Duodenal mucosa (tissue), 2 donors: ENCODE measurements around the gene HTRA3.

Experiments
- H3K27ac ChIP-seq: one replicate; pipeline ENCODE4 v1.7.0; 2013; ENCODE audit warnings: low read depth, low read length
- H3K27me3 ChIP-seq, 2 donors: one replicate each; pipeline ENCODE4 v1.7.0; 2013; ENCODE audit warnings: low read length in 2 of 2, control low read depth in 1 of 2; ENCODE audit not compliant: insufficient read depth in 2 of 2, control insufficient read depth in 1 of 2
- H3K36me3 ChIP-seq, 2 donors: one replicate each; pipeline ENCODE4 v1.7.0; 2013; ENCODE audit warnings: low read length in 2 of 2, control low read depth in 1 of 2; ENCODE audit not compliant: insufficient read depth in 2 of 2, control insufficient read depth in 1 of 2
- H3K4me1 ChIP-seq, 2 donors: one replicate each; pipeline ENCODE4 v1.7.0; 2013; ENCODE audit warnings: low read length in 2 of 2, control low read depth in 1 of 2; ENCODE audit not compliant: insufficient read depth in 2 of 2, control insufficient read depth in 1 of 2
- H3K4me3 ChIP-seq, 2 donors: one replicate each; pipeline ENCODE4 v1.7.0; 2013; ENCODE audit warnings: low read length in 2 of 2, low read depth in 1 of 2
- H3K9ac ChIP-seq, 2 donors: one replicate each; pipeline ENCODE4 v1.7.0; 2013; ENCODE audit warnings: low read length in 2 of 2, low read depth in 1 of 2
- H3K9me3 ChIP-seq, 2 donors: one replicate each; pipeline ENCODE4 v1.7.0; 2013; ENCODE audit warnings: low read length in 2 of 2, control low read depth in 1 of 2; ENCODE audit not compliant: control insufficient read depth in 1 of 2

The HTRA3 gene

DNA sequence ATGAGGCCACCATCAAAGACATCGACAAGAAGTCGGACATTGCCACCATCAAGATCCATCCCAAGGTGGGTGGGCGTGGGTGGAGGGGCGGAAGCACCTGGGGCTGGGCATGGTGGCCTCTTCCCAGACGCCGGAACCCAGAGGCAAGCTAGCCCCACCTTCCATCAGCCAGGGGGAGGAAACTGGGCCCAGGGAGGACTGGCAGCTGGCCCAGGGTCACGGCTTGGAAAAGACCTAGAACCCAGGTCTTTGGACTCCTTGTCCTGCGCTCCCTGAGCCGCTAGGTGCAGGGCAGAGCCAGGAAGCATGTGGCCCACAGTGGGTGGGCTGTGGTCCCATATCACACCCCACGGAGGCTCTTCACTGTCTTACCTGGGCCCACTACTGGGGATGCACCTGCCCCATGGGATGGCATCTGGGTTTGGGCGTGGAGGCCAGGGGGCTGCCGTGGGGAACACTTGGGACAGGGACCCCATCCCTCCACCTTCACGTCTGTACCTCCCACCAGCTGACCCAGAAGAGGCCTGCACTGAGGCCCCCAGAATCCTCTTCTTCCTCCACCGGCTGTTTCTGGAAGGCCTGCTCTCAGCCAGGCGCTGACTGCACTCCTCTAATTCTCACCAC is 17.3 kb downstream of the HTRA3 start:
- Histone ChIP-seq H3K36me3 (no peaks in the 10 kb centered on the region), H3K27ac (no peak overlapping the region), H3K9ac (no peak overlapping the region), H3K27me3 (no peaks in the 10 kb centered on the region), H3K4me3 (no peak overlapping the region), H3K4me1 (no peaks in the 10 kb centered on the region), H3K9me3 (no peaks in the 10 kb centered on the region)

DNA sequence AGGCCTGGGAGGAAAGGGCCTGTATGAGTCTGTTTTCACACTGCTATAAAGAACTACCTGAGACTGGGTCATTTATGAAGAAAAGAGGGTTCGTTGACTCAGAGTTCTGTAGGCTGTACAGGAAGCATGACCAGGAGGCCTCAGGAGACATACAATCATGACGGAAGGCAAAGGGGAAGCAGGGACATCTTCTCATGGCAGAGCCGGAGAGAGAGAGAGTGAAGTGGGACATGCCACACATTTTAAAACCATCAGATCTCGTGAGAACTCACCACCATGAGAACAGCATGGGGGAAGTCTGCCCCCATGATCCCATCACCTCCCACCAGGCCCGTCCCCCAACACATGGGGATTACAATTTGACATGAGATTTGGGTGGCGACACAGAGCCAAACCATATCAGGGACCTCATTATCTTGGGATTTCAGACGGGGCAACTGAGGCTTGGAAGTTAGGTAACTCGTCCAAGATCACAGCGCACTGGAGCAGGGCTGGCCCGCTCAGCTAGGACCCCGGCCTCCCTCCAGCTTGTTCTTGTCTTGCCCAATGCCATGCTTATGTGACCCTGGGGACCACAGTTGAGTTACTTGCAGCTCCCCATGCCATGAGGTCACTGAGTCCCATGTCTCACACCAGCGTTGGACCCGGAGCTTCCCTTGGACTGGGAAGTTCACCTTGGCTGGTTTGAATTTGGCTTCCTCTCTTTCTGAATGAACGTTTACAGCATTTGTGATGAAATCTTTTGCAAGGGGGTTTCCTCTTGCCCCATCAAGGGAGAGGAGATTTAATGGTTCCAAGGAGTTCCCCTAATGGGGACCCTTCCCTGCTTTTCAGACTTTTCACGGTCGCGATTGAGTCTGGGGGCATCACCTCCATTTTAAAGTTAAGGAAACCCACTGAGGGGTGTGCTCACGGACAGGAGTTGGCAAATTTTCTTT is 18.1 kb downstream of the HTRA3 start:
- H3K36me3 ChIP-seq, result no peaks in the 10 kb centered on the region
- no peaks in the 10 kb centered on the region for H3K9me3 ChIP-seq
- no peaks in the 10 kb centered on the region for H3K27me3 ChIP-seq
- no peak overlapping the region for H3K9ac ChIP-seq
- no peak overlapping the region for H3K4me3 ChIP-seq
- no peaks in the 10 kb centered on the region for H3K4me1 ChIP-seq
- no peak overlapping the region for H3K27ac ChIP-seq

DNA sequence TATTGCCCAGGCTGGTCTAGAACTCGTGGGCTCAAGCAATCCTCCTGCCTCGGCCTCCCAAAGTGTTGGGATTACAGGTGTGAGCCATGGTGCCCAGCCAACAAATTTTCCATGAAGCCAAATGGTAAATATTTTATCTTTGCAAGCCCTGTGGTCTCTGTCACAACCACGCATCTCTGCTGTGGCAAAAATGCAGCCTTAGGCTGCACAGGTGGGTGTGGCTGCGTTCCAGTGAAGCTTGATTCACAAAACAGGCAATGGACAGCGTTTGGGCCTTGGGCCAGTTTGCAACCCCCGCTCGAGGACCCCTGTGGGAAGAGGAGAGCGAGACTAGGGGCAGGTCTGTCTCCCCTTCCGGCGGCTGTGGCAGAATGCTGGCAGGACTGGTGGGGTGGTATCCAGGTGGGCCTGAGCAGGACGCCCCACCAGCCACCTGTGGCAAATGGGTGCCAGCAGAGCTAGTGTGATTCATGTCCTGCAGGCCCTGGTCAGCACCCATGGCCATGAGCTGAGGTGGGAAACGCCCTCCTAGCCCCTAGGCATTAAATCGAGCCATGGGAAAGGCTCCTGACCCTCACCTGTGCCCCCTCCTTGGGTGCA is 19.7 kb downstream of the HTRA3 start:
- no peaks in the 10 kb centered on the region for H3K36me3 ChIP-seq
- no peaks in the 10 kb centered on the region for H3K9me3 ChIP-seq
- H3K27me3 ChIP-seq, result no peaks in the 10 kb centered on the region
- no peak overlapping the region for H3K4me3 ChIP-seq
- H3K27ac ChIP-seq, result no peak overlapping the region
- H3K4me1 ChIP-seq, result no peaks in the 10 kb centered on the region
- H3K9ac ChIP-seq, result no peak overlapping the region

DNA sequence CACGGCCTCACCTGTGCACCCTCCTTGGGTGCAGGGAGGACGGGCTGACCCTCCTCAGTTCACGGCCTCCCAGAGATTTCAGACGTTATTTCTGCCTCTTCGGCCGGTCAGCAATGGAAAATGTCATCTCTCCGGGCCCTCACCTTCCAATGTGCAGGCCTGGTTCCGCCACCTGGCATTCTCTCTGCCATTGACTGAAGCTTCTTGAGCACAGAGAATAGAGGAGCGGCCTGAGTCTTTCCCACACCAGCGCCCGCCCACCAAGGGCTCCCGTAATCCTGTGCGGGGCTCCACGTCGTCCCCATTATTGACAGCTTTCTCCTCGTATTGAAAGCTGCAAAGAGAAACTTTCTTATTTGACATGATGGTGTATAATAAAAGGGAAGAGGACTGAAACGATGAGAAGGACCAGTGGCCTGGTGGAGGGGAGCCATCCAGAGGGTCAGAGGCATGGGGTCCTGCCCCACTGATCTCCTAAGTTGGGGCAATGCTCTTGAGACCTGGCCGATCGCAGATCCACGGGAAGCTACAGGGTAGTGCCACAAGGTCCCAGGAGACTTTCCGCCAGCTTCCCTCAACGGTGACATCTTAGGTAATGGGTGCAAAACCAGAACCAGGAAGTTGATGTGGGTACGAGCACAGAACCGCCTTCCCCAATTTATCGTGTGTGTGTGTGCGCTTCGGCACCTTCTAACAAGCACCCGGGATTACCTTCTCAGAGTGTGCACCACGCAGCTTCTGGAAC is 20.6 kb downstream of the HTRA3 start:
- Histone ChIP-seq H3K4me3 (no peak overlapping the region), H3K36me3 (no peaks in the 10 kb centered on the region), H3K4me1 (no peaks in the 10 kb centered on the region), H3K9me3 (no peaks in the 10 kb centered on the region), H3K27ac (no peak overlapping the region), H3K27me3 (no peaks in the 10 kb centered on the region), H3K9ac (no peak overlapping the region)

DNA sequence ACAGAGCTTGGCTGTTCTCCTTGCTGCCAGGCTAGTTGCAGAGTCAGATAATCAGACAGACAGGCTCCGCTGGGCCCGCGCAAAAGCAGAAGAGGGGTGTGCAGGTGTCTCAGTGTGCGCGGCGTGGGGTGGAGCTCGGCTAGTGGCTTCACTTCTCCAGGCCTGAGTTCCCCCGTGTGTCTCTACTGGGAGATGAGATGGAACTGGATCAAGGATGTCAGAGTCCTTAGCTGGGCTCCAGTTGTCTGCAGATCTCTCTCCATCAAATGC is 21.1 kb downstream of the HTRA3 start:
- Histone ChIP-seq H3K9me3 (no peaks in the 10 kb centered on the region), H3K27ac (no peak overlapping the region), H3K4me3 (no peak overlapping the region), H3K27me3 (no peaks in the 10 kb centered on the region), H3K4me1 (no peaks in the 10 kb centered on the region), H3K36me3 (no peaks in the 10 kb centered on the region), H3K9ac (no peak overlapping the region)

DNA sequence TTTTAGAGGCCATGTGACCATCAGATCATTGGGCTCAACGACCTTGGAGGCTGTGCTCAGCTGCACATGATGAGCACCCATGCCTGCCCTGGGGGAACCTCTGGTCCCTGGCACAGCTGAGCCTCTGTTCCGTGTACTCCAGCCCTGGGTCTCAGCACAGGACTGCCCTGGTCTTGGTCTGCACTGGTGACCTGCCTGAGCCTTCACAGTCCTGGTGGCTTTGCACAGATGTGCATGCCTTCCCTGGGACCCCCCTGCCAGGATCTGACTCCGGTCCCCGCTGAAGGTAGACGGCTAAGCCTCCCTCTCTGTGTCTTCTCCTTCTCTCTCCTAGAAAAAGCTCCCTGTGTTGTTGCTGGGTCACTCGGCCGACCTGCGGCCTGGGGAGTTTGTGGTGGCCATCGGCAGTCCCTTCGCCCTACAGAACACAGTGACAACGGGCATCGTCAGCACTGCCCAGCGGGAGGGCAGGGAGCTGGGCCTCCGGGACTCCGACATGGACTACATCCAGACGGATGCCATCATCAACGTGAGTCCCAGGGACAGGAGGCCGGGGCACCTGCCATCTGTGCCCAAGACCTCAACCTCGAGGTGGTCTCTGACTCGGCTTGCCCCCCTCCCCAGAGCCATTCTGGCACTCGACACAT is 21.6 kb downstream of the HTRA3 start:
- Histone ChIP-seq H3K4me3 (no peak overlapping the region), H3K27me3 (no peaks in the 10 kb centered on the region), H3K27ac (no peak overlapping the region), H3K4me1 (no peaks in the 10 kb centered on the region), H3K9me3 (no peaks in the 10 kb centered on the region), H3K36me3 (no peaks in the 10 kb centered on the region), H3K9ac (no peak overlapping the region)

DNA sequence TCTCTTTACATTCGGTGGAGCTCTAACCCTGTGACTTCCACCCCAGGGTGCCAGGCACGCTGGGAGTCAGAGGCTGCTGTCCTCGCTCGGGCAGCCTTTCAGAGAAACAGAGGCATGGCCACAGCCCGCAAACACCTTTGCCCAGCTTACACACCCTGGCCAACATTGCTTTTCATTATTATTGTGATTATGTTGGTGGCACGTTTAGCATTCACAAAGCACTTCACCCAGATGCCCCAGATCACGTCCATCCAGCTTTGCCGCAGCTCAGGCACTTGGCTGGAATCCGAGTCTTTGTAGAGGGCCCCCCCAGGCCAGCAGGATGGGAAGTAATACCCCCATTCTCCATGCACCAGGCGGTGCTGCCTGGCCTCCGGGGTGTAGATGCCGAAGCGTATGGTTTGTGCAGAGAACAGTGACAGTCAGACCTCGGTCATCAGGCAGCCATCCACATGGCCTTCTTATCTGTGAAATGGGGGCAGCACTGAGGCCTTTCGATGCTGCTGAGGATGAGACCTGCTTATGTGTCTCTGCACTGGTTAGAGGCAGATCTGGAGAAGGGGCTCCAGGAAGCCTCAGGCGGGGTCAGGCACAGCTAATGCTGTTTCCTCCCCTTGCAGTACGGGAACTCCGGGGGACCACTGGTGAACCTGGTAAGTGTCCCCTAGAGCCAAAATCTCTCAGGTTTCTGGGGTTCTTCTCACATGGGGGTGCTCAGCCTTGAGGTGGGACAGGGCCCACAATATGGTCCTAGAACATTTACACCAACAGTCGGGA is 22.3 kb downstream of the HTRA3 start:
- no peak overlapping the region for H3K4me3 ChIP-seq
- H3K27me3 ChIP-seq, result no peaks in the 10 kb centered on the region
- H3K9ac ChIP-seq, result no peak overlapping the region
- H3K4me1 ChIP-seq, result no peaks in the 10 kb centered on the region
- no peak overlapping the region for H3K27ac ChIP-seq
- no peaks in the 10 kb centered on the region for H3K36me3 ChIP-seq
- H3K9me3 ChIP-seq, result no peaks in the 10 kb centered on the region

DNA sequence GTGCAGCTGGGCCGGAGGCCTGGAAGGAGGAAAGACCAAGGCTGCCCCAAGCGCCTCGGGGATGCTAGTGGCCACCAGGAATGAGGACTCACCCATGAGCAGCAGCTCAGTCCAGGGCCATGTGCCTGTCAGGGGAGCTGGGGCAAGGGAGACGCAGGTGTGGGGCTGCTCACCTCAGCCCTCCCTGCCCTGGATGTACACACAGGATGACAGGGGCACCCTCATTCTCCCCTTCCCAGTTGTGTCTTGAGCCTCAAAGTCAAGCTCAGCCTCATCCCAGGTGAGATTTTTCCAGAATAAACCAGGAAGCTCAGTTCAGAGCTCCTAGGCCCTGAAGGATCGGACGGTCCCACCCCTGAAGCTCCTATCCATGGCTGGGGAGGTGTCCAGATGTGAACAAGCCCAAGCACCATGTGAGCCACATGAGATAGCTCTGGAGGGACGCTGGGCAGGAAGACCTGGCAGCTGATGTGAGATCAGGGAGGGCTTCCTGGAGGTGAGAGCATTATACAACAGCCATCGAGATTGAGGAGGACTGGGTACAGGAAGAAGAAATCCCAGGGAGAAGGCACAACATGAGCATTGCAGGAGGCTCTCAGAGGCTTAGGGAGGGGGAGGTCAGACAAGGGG is 23.0 kb downstream of the HTRA3 start:
- no peak overlapping the region for H3K9ac ChIP-seq
- no peak overlapping the region for H3K27ac ChIP-seq
- H3K4me3 ChIP-seq, result no peak overlapping the region
- H3K27me3 ChIP-seq, result no peaks in the 10 kb centered on the region
- H3K36me3 ChIP-seq, result no peaks in the 10 kb centered on the region
- no peaks in the 10 kb centered on the region for H3K4me1 ChIP-seq
- no peaks in the 10 kb centered on the region for H3K9me3 ChIP-seq
